Esophagus squamous epithelium (tissue), 4 donors: ENCODE results near the gene GUCY1A1.

Experiments
- POLR2A ChIP-seq, 4 donors: fragments of 450-650 bp; IDR thresholded peaks; one replicate each; pipeline ENCODE4 v1.6.1; 2017; ENCODE audit warnings: antibody characterized with exemption in 4 of 4, mild to moderate bottlenecking in 4 of 4, moderate library complexity in 3 of 4
- TF ChIP-seq, protein P1 (sequence below), 6 experiments: fragments of 450-650 bp in 4 of 6; fragments of 200-600 bp in 2 of 6; sonication (generic) in 2 of 6; IDR thresholded peaks; one replicate each; pipeline ENCODE4 v1.5.1; 2016 to 2019; ENCODE audit warnings: antibody characterized with exemption in 6 of 6, mild to moderate bottlenecking in 4 of 6, moderate library complexity in 4 of 6

DNA sequence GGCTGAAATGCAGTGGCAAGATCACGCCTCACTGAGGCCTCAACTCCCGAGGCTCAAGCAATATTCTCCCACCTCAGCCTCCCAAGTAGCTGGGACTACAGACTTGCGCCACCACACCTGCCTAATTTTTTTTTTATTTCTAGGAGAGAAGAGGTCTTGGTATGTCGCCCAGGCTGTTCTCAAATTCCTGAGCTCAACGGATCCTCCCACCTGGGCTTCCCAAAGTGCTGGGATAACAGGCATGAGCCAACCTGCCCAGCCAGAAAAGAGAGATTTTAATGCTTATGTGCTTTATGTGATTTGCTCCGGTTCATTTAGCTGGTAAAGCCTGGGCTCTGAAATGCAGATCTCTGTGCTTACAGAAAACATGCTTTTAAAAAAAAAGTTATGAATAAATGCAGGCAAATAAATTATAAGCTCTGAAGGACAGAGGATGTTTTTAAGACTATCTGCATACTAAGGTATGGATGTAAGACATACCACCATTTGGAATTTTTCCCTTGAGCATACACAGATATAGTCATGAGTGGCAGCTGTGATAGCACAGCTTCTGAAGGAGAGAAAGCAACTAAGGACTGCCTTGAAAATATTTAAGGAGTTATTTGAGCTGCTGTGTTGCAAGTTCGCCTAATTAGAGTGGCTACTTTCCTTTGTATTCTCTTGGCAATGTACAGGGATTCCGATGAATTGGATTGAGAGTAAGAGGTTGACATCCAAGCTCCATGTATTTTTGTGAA is 106.0 kb downstream of the GUCY1A1 start:
- TF ChIP-seq, protein P1, sequence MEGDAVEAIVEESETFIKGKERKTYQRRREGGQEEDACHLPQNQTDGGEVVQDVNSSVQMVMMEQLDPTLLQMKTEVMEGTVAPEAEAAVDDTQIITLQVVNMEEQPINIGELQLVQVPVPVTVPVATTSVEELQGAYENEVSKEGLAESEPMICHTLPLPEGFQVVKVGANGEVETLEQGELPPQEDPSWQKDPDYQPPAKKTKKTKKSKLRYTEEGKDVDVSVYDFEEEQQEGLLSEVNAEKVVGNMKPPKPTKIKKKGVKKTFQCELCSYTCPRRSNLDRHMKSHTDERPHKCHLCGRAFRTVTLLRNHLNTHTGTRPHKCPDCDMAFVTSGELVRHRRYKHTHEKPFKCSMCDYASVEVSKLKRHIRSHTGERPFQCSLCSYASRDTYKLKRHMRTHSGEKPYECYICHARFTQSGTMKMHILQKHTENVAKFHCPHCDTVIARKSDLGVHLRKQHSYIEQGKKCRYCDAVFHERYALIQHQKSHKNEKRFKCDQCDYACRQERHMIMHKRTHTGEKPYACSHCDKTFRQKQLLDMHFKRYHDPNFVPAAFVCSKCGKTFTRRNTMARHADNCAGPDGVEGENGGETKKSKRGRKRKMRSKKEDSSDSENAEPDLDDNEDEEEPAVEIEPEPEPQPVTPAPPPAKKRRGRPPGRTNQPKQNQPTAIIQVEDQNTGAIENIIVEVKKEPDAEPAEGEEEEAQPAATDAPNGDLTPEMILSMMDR (IDR thresholded peaks at IDR 0.05), result no peak
- TF ChIP-seq POLR2A (IDR thresholded peaks at IDR 0.05), result no peak
